Stimulated activated CD4-positive, alpha-beta T cell treated with anti-CD3 and anti-CD28 coated beads, Interleukin-4, amount 100 ng/mL, for 1 hour (primary cell): ENCODE data around the gene F7.
"Not testable (repeated sequence)": the region's sequence is repeated elsewhere in the genome, so short reads cannot be mapped to it uniquely, and the experiment has no call there.

Experiments used
- DNase-seq: peaks from one replicate; pipeline ENCODE4 v3.0.0-alpha.2; 2020

The F7 gene

DNA sequence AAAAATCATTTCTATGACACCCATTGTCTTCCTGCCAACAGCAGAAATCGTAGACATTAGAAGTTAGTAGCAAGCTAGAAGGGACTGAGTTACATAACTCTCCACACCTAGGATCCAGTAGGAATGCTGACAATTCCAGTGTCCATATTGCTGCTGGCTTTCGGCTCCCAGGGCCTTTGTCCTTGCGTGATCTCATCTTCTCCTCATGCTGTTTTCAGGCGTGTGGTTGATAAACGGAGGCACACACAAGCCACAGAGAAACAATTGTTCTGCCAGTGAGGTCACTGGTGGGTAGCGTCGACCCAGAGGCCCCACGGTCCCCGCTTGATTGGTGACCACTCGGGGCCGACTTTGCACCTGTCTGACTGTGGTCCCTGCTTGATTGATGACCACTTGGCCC lies 31.6 kb upstream of the F7 start:
- no peak for DNase-seq

- no peak for DNase-seq
These were observed 31.2 kb upstream of the F7 start for GRCh38 chr13:113074401-113074800.

DNA sequence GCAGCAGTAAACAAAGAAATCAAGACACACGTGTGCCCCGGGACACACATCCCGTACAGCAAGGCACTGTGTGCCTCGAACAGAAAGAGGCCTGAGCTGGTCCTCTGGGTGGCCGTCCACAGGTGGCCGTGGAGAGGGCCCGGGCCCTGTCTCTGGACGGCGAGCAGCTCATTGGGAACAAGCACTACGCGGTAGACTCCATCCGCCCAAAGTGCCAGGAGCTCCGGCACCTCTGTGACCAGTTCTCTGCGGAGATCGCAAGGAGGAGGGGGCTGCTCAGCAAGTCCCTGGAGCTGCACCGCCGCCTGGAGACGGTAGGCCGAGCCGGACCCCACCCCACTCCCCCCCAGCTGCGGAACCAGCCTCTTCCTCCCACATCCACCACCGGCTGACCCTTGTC lies 30.7 kb upstream of the F7 start:
- no peak for DNase-seq

- DNase-seq = no peak
These were observed 29.9 kb upstream of the F7 start for GRCh38 chr13:113075711-113076110.

DNA sequence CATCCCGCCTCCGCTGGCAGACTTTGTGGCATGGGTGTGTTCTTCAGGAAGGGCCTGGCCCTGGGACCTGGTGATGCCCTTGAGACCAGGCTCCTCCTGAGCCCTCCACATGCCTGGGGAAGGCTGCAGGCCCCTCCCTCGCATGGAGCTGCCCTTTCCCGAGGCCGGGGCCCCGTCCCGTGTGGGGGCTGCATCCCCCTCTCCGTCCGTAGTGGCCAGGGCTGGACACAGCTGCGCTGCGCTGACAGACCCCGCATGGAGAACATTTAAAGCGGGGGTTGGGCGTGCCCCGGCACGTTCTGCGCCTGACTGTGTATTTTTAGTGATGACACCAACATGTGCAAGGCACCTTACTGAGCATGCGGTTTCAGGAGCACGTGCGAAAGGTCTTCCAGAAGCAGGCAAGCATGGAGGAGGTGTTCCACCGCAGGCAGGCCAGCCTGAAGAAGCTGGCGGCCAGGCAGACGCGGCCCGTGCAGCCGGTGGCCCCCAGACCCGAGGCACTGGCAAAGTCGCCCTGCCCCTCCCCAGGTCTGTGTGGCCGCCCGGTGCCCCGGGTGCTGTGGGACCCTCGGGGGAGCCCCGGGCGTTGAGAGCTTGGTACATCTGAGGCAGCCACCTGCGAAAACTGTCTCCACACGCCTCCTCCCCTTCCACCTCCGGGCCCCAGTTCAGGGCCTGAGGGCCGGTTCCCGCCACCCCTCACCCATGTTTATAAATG lies 28.8 kb upstream of the F7 start:
- no peak for DNase-seq

DNA sequence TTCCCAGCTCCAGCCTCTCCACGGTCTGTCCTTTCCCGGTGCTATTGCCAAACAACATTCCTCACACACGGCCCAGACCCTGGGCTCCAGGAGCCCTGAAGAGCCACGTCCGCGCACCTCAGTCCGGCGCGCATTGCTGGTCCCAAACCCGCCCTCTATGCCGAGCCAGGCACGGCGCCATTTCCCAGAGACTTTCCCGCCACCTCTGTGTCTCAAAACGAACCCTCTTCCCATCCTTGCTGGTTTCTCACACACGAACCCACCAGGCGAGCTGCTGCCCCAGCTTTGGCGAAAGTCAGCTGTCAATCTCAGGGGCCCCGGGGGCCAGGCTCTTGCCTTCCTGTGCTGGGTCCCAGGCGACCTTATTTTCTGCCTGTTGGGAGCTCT lies 28.0 kb upstream of the F7 start:
- DNase-seq = no peak

DNA sequence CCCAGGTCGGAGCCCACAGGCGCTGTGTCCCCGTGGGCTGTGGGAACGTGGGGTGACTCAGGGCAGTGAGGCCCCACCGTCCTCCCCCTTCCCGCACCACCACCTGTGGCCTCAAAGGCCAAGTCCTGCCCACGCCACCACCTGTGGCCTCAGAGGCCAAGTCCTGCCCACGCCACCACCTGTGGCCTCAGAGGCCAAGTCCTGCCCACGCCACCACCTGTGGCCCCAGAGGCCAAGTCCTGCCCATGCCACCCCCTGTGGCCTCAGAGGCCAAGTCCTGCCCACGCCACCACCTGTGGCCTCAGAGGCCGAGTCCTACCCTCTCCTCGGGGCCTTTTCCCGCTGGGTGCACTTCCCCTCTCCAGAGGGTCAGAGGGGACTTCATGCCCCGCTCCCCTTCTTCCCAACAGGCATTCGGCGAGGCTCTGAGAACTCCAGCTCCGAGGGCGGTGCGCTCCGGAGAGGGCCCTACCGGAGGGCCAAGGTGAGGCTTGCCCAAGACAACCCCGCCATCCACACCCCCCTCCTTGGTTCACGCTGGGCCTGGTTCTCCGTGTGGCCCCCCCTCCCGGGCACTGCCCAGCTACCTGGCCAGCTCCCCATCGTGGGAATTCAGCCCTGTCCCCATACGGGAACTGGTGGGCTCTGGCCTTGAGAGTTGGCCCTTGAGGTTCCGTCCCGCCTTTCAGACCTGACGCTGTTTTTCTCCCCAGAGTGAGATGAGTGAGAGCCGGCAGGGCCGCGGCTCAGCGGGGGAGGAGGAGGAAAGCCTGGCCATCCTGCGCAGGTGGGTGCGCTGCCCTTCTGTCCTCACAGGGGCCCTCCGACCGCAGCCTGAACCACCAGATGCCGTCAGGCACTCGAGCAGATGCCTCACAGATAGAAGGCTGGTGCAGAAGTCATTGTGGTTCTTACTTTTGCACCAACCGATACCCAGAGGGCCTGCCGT lies 27.4 kb upstream of the F7 start:
- no peak for DNase-seq

- DNase-seq = no peak
These were observed 26.4 kb upstream of the F7 start for GRCh38 chr13:113078902-113079780.

- DNase-seq = not testable (repeated sequence)
These were observed 25.9 kb upstream of the F7 start for GRCh38 chr13:113079781-113080080.

GRCh38 chr13:113080361-113080831 lies 25.2 kb upstream of the F7 start:
- no peak for DNase-seq

DNA sequence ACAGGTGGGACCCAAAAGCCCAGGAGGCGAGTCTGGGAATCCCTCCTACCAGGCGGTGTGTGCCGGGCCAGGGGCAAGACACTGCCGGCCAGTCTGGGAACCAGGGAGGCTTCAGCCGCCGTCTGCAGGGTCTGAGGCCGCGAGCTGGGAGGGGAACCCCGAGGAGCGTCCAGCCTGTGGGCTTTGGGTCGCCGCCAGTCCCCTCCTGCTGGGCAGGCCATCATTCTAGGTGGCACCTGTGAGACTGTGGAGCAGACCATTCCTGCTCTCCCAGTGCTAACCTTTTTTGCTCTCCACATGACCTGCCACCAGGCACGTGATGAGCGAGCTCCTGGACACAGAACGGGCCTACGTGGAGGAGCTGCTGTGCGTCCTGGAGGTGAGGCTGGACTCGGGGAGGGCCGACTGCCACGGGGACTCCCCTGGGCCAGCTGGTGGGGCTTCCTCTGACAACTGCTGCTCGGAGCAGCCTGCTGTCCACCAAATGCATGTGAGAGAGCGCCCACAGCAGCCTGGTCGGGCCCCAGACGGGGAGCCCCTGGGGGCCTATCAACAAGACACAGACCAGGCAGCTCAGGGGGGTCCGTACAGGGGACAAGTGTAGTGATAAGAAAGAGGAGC lies 24.6 kb upstream of the F7 start:
- DNase-seq = no peak

DNA sequence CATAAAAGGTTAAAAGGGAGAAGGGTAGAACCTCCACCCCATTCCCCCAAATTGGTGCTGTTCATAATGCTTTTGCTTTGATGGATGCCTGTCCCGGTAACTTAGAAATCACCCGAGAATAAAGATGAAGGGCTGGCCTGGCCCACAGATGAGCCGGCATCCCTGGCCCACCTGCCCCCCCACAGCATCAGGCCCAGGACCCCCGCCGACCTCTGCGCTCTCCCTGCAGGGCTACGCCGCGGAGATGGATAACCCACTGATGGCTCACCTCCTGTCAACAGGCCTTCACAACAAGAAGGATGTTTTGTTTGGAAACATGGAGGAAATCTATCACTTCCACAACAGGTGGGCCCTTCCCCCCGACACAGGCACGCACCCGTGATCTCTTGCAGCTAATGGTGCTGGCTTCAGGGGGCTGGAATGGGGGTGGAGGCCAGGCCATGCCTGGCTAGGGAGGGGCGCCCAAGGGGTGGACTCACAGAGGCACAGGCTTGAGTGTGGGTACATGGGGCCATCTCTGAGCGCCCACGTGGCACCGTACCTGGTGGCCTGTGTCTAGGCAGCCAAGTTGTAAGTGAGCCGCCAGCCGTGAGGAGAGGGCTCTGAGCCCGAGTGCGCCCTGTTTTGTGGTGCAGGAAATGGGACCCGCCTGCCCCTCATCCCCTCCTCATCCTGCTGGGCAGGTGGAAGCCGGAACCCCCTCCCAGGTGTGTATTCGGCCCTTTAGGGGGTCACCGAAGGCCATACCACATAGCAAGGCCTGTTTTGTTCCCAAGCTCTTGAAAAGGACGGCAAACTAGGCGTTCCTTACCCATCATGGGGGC lies 23.2 kb upstream of the F7 start:
- DNase-seq = no peak

DNA sequence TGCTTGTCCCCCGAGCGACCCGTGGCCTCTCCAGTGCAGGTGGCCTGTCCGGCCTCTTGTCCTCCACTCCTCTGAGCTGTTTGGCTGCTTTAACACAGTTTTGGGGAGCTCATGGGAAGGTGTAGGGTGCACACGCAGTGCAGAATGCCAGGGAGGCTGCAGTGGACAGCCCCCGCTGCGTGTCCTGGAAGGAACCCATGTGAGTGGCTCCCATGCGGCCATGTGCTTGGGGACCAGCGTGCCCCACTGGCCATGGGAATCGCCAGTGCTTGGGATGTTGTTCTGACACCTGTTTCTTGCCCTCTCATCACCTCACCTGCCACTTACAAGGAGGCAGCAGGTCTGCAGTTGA lies 22.6 kb upstream of the F7 start:
- no peak for DNase-seq

- DNase-seq = no peak
These were observed 22.1 kb upstream of the F7 start for GRCh38 chr13:113083402-113084061.

- DNase-seq = no peak
These were observed 21.3 kb upstream of the F7 start for GRCh38 chr13:113084094-113084942.

DNA sequence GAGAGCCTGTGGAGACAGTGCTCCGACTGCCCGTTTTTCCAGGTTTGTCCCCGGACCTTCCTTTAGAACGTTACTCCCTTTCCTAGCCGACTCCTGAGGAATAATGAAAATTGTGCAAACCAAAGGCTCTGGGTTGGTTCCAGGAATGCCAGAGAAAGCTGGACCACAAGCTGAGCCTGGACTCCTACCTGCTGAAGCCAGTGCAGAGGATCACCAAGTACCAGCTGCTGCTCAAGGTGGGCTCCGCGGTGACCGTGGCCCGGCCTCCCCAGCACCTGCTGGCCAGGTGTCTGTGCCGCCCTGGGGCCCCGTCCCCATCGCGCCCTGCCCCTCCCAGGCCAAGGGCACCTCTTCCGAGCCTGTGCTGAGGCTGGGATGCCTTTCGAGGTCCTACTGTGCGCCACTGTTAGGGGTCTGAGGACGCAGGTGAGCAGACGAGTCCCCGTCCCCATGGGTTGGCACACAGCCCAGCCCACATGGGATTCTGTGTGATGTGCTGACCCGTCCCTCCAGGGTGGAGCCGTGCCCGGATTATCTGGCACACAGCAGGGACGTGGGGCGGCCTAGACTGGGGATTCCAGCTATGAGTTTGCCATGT lies 20.5 kb upstream of the F7 start:
- no peak for DNase-seq

GRCh38 chr13:113086031-113086750 lies 19.4 kb upstream of the F7 start:
- no peak for DNase-seq

DNA sequence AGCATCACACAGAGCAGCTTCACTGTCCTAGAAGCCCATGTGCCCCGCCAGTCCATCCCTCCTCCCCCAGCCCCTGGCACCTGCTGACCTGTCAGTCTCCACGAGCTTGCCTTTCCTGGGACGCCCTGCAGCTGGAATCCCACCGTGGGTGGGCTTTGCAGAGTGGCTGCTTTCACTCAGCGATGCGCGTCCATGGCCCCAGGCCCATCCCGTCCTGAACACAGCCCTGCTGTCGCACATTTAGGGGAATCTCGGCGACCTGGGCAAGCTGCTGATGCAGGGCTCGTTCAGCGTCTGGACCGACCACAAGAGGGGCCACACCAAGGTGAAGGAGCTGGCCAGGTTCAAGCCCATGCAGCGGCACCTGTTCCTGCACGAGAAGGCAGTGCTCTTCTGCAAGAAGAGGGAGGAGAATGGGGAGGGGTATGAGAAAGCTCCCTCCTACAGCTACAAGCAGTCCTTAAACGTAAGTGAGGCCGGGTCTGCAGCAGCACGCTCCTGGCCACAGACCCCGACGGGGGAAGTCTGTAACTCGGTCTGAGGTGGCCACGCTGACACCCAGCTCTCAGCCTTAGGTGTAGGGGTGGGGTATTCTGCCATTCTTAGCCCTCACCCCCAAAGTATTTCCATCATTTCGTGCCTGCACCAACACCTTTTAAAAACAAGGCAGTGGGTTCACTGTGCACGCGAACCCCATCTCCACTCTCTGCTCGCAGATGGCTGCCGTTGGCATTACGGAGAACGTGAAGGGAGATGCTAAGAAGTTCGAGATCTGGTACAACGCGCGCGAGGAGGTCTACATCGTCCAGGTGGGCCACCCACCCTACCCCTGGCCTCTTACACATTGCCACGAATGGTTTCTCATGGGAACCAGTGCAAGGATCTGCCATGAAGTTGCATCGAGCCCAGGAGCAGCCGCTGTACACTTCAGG lies 18.3 kb upstream of the F7 start:
- DNase-seq = no peak
